Fibroblast of mammary gland (primary cell): ENCODE results near the gene GLYATL1.

ENCODE experiments used
- DNase-seq: peaks from one replicate; pipeline ENCODE4 v3.0.0-alpha.2; 2010; ENCODE audit warnings: low read depth
- H3K4me3 ChIP-seq: 2 replicates; pipeline ENCODE4 v1.5.1; 2011; ENCODE audit warnings: low read depth, mild to moderate bottlenecking, low read length, moderate library complexity; ENCODE audit not compliant: control insufficient read depth
- TF ChIP-seq, protein P1 (sequence below): conservative IDR thresholded peaks from 2 replicates; pipeline ENCODE4 v1.5.1; 2011; ENCODE audit warnings: low read depth, low read length, inconsistent platforms; ENCODE audit not compliant: control insufficient read depth, insufficient read depth

The GLYATL1 gene

GRCh38 chr11:58905721-58906547 is 33.4 kb upstream of the GLYATL1 start:
- TF ChIP-seq, protein P1, sequence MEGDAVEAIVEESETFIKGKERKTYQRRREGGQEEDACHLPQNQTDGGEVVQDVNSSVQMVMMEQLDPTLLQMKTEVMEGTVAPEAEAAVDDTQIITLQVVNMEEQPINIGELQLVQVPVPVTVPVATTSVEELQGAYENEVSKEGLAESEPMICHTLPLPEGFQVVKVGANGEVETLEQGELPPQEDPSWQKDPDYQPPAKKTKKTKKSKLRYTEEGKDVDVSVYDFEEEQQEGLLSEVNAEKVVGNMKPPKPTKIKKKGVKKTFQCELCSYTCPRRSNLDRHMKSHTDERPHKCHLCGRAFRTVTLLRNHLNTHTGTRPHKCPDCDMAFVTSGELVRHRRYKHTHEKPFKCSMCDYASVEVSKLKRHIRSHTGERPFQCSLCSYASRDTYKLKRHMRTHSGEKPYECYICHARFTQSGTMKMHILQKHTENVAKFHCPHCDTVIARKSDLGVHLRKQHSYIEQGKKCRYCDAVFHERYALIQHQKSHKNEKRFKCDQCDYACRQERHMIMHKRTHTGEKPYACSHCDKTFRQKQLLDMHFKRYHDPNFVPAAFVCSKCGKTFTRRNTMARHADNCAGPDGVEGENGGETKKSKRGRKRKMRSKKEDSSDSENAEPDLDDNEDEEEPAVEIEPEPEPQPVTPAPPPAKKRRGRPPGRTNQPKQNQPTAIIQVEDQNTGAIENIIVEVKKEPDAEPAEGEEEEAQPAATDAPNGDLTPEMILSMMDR = peak; percentile 49
- peak overlapping the region; percentile 66 for H3K4me3 ChIP-seq
- peak; percentile 91 for DNase-seq

GRCh38 chr11:58907780-58908179 is 31.5 kb upstream of the GLYATL1 start:
- no peak for DNase-seq
- TF ChIP-seq, protein P1 = no peak
- no peak overlapping the region for H3K4me3 ChIP-seq

DNA sequence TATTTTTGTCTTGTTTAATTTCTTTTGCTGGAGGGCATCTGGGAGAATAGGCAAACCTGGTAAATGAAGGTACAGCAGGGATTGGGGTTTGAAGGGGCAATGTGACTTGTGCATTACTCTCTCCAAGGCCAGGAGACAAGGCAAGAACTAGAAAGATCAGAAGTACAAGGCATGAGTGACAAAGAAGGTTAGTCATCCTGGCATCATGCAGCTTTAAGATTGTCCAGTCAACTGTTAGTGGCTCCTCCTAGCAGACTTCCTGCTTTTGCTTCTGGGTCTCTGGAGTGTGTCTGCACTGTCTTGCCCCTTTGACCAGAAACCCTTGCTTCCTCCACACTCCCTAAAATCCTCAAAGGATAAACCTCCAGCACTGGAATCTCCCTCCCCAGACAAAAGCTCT is 27.2 kb upstream of the GLYATL1 start:
- no peak overlapping the region for H3K4me3 ChIP-seq
- TF ChIP-seq, protein P1 = no peak
- peak; percentile 58 for DNase-seq

GRCh38 chr11:58913685-58914084 is 25.6 kb upstream of the GLYATL1 start:
- DNase-seq = no peak
- TF ChIP-seq, protein P1 = no peak
- no peak overlapping the region for H3K4me3 ChIP-seq

GRCh38 chr11:58914821-58915543 is 24.3 kb upstream of the GLYATL1 start:
- TF ChIP-seq, protein P1 = no peak
- no peak overlapping the region for H3K4me3 ChIP-seq
- no peak for DNase-seq

DNA sequence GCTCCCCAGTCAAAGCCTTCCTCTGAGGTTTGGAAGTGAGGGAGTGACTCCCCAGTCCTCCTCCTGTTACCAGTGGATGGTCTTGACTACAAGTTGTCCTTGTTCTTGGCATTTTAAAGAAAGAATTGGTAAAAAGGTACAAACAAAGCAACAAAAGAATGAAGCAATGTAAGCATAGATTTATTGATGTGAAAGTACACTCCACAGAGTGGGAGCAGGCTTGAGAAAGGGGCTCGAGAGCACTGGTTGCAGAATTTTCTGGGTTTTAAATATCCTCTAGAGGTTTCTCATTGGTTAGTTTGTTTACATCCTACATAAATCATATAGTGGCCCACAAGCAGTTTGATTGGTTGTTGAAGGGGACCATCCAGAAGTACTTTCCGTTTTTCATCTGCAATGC is 22.7 kb upstream of the GLYATL1 start:
- TF ChIP-seq, protein P1 = no peak
- DNase-seq = no peak
- H3K4me3 ChIP-seq = no peak overlapping the region
